CD4-positive, alpha-beta T cell treated with Interleukin-2 at 100 ng/mL for 4 hours (primary cell): Measurements from ENCODE around the gene USP3.
A peak's percentile ranks its signal among the peaks of the same experiment; 100 is the strongest.

ENCODE experiments used
- DNase-seq: peaks from one replicate; pipeline ENCODE4 v3.0.0-alpha.2; 2020; ENCODE audit warnings: low spot score

USP3 gene

GRCh38 chr15:63504247-63504978, at the start of gene USP3:
Gene USP3 (plus strand): TSS chr15:63504593. CDS start chr15:63504740, 147 bp downstream.
- peak; percentile 96 for DNase-seq

- DNase-seq, result no peak
Observed at GRCh38 chr15:63456258-63456657, 48.1 kb upstream of the USP3 start.

- DNase-seq, result no peak
Observed at GRCh38 chr15:63457379-63457778, 47.0 kb upstream of the USP3 start.

- no peak for DNase-seq
Observed at GRCh38 chr15:63458026-63458425, 46.4 kb upstream of the USP3 start.

GRCh38 chr15:63458794-63459395, 45.5 kb upstream of the USP3 start:
- no peak for DNase-seq

- no peak for DNase-seq
Observed at GRCh38 chr15:63460210-63461155, 43.9 kb upstream of the USP3 start.

GRCh38 chr15:63461230-63461985, 43.0 kb upstream of the USP3 start:
- DNase-seq, result no peak

- DNase-seq, result no peak
Observed at GRCh38 chr15:63462088-63462487, 42.3 kb upstream of the USP3 start.

- no peak for DNase-seq
Observed at GRCh38 chr15:63463036-63463435, 41.4 kb upstream of the USP3 start.

- DNase-seq, result no peak
Observed at GRCh38 chr15:63463793-63464192, 40.6 kb upstream of the USP3 start.

- no peak for DNase-seq
Observed at GRCh38 chr15:63465104-63465503, 39.3 kb upstream of the USP3 start.

- peak; percentile 85 for DNase-seq
Observed at GRCh38 chr15:63466378-63467192, 37.8 kb upstream of the USP3 start.

GRCh38 chr15:63469190-63469589, 35.2 kb upstream of the USP3 start:
- DNase-seq, result peak; percentile 38

- DNase-seq, result no peak
Observed at GRCh38 chr15:63469984-63470383, 34.4 kb upstream of the USP3 start.

GRCh38 chr15:63473007-63473748, 31.2 kb upstream of the USP3 start:
- DNase-seq, result no peak

- DNase-seq, result no peak
Observed at GRCh38 chr15:63473749-63473998, 30.7 kb upstream of the USP3 start.

- peak; percentile 78 for DNase-seq
Observed at GRCh38 chr15:63473999-63474809, 30.2 kb upstream of the USP3 start.

GRCh38 chr15:63474810-63475316, 29.5 kb upstream of the USP3 start:
- DNase-seq, result no peak

- no peak for DNase-seq
Observed at GRCh38 chr15:63475707-63476106, 28.7 kb upstream of the USP3 start.

- no peak for DNase-seq
Observed at GRCh38 chr15:63476229-63476632, 28.2 kb upstream of the USP3 start.
